Right lung (tissue), 5 donors: Measurements from ENCODE around the gene AFAP1. TPM values are rescaled to one million over a fixed set of nuclear protein-coding genes. Genes with fewer than 3 reads are reported as not detected.
A peak's percentile ranks its signal among the peaks of the same experiment; 100 is the strongest.

Source experiments
- DNase-seq, 2 donors: peaks; one replicate each; pipeline ENCODE4 v3.0.0-alpha.2; 2013
- polyA plus RNA-seq, 5 donors: library from polyadenylated mRNA; unstranded; fragments of 120-200 nt; gene quantifications; one replicate each; pipeline versions ENCODE4 v1.2.1 to v1.2.3, GENCODE V29; 2013; ENCODE audit warnings: inconsistent platforms in 1 of 5, low replicate concordance in 1 of 5; ENCODE audit not compliant: insufficient read length in 5 of 5, insufficient read depth in 1 of 5

Gene AFAP1
- polyA plus RNA-seq, 5 donors: 20.4 to 28.0 (median 24.3) TPM

DNA sequence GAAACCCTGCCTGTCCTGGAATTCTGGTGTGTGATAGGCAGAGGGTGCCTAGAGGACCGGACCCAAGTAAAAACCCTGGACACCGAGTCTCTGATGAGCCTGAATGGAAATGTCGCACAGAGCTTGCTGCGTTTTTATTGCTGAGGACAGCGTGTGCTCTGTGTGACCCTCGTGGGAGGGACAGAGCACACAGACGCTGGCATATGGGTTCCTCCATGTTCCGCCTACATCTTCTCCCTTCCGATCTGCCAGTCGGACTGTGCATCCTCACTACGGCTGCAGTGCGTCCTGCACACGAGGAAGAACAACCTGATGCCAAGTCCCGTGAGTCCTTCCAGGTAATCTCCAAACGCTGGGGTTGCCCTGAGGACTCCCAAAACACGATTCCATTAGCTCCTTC is 68.3 kb downstream of the AFAP1 start:
- no peak for DNase-seq

DNA sequence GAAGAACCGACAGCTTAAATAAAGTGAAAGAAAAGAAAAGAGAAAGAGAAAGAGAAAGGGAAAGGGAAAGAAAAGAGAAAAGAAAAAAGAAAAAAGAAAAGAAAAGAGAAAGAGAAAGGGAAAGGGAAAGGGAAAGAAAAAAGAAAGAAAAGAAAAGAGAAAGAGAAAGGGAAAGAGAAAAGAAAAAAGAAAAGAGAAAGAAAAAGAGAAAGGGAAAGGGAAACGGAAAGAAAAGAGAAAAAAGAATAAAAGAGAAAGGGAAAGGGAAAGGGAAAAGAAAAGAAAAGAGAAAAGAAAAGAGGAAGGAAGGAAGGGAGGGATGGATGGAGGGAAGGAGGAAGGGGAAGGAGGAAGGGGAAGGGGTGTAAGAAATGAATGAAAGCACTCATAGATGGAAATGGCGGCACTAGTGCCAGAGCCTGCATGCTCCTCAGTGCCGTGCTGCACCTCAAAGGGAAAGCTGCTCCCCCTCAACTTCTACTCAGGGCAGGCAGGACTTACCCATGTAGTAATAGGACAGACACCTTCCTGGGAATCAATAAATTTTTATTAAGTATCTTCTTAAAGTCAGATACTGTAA is 70.7 kb downstream of the AFAP1 start:
- no peak for DNase-seq

DNA sequence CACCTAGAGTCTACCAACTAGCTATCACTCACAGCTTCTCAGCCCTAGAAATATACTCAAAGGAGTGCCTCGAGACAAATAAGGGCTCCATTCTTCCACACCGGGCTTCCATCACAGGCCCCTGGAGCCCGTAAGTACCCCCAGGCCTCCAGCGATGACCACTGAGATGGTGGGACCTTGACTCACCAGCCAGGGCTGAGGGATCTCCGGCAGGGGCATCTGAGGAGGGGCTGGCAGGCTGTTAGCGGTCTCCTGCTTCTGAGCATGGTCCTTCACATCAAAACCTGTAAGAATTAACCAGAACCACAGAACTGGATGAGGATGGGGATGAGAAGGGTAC is 71.3 kb downstream of the AFAP1 start:
- DNase-seq: no peak

DNA sequence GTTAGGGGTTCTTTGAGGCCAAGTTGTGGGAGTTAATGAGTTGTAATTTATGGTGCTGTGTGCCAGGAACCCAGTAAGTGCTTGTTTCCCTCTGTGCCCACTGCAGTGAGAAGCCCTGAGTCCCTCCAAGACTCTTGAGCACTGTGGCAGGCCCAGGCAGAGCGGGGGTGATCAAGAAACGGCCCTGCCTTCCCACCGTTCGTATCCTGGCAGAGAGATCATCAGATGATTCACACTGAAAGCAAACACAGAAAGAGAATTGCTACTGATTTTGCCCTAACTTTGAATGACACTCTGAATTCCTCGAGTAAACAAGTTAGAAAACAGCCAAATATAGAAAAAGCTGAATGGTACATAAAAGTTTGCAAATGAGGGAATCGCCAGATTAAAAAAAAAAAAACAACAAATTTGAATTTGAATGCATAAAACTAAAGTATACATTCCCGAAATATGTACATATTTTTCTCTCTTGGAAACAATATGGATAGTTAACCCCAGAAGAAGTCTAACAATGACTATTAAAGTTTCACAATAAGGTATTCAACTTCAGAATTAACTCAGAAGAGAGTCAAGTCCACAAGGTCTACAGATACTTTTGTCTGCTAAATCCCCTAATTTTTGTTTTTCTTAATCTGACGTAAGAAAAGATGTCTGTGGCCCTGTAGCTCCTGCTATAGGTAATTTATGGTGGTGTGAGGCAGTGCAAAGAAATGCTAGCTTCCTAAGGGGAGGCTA is 71.8 kb downstream of the AFAP1 start:
- DNase-seq: no peak

DNA sequence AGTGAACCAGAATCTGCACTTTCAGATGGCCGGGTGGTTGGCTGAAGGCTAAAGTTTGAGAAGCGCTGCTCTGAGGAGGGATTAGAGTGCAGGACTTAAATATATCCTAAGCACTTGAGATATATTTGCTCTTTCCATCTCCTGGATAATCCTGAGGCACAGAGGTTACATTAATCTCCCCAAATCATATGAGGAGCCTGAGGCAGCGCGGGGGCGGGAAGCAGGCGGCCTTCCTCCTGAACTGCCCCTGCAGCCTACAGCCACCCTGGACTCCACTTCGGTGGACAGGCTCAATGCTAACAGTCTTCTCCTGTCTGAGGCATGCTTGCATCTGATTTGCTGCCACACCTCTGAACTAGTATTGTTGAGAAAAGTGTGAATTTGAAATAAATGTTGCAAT is 72.5 kb downstream of the AFAP1 start:
- no peak for DNase-seq

DNA sequence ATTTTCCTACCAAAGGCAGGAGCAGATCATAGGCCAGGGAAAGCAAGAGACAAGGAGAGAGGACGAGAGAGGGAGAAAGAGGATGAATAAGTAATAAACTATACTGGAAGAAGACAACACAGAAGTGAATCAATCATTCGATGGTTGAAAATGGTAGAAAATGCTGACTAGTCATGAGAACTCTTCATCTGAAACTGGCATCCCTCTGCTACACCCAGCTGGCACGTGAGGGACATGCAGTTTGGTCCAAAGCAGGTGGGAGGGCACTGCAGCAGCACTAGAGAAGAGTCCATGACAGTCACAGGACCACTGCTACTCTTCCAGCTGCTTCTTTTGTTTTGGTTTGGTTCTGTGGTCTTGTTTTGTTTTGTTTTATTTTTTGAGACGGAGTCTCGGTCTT is 74.1 kb downstream of the AFAP1 start:
- no peak for DNase-seq

DNA sequence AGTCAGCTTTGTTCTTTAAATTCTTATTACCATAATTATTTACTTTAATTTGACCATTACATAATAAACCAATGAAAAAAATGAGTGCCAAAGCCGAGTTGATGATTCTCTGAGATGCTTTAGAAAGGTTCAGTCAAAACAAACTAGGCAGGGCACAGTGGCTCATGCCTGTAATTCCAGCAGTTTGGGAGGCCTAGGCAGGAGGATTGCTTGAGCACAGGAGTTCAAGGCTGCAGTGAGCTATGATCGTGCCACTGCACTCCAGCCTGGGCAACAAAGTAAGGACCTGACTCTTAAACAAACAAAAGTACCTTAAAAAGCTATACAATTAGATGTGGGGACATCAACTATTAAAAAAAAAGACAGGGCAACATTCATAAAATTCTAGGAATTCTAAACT is 75.0 kb downstream of the AFAP1 start:
- DNase-seq: no peak

DNA sequence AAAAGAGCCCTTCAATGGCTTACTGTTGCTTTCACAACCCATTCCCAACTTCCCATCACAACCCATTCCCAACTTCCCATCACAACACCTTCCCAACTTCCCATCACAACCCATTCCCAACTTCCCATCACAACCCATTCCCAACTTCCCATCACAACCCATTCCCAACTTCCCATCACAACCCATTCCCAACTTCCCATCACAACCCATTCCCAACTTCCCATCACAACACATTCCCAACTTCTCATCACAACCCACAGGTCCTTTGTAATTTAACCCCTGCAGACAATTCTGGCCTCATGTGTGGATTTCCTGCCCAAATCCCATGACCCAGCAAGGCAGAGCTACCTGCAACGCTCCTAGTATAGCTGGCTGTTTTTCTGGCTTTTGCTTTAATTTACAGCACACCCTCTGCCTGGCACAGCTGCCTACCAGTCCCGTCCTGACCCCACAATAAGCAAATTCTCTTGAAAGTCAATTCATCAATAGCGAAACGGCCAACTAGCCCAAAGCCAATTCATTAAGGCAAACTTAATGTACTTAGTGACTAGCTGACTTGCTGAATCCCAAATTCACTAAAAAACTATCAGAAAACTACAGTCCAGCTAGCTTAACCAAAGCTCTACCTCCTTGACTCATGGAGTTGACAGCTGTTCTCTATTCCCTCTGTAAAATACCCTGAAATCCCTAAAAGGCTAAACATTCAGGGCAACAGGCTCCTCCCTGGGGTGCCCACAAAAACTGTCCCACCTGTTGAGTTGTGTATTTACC is 75.6 kb downstream of the AFAP1 start:
- DNase-seq: no peak

DNA sequence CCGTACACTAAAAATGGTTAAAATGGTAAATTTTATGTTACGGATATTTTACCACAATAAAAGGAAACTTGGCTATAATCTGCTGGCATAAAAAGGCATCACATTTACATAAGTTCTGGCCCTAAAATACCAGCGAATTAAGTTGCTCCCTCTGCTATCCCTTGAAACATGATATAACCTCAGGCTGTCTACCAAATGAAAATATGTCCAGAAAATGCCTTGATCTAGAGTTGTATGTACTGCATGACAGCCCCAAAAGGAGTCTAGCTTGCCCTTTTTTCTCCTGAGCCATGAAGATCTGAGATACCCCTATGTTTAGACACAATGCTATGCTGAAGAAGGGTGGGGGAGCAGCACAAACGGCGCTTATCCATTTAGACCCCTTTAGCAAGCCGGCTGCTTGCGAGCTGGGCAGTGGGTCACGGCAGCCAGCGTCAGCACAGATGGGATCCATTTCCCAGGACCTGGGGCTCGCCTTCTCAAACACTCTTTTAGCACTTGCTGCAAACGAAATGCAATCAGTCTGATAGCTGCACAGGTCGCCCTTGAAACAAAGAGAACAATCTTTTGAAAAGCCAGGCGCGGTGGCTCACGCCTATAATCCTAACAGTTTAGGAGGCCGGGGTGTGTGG is 77.0 kb downstream of the AFAP1 start:
- no peak for DNase-seq

DNA sequence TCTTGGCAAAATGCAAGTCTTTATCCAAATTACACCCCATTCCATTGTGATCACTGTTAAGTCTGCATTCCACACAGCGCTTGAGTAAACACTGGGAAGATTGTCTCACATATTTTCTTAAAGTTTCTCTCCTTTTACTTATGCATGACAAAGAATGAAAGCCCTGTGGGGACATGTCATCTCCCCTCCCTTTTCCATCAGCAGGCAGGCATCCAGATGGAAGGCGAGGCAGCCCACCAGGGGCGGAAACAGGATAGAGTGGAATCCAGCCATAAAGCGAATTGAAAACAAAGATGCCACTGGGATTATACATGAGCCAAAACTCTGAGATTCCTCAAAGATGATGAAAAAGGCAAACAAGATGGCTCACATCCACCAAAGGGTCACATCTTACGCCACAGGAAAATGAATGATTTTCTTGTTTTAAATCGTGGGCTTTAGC is 78.2 kb downstream of the AFAP1 start:
- DNase-seq: peak in 1 of 2 donors; percentile 42

DNA sequence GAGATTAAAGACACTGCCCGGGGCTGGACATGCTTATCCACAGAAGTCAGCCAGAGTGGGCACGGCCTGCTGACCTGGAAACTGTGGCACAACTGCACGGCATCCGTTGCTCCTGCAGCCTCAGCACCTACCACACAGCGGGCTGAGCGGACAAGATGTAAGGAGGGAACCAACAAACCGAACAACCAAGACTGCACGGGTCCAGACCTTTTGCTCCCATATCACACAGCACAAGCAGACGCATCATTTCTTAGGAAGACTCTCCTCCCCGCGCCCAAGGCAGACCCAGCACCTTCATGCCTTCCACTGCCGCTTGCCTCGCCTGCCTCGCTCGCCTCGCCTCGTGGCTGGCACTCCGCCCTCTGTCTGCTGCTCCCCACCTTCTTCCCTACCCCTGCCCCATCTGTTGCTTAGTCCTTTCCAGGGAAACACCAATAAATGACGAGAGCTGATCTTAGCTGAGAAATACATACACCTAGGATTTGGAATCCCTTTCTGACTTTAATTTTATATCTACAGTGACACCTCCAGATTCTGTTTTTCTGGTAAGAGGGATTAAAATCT is 79.0 kb downstream of the AFAP1 start:
- DNase-seq: no peak

DNA sequence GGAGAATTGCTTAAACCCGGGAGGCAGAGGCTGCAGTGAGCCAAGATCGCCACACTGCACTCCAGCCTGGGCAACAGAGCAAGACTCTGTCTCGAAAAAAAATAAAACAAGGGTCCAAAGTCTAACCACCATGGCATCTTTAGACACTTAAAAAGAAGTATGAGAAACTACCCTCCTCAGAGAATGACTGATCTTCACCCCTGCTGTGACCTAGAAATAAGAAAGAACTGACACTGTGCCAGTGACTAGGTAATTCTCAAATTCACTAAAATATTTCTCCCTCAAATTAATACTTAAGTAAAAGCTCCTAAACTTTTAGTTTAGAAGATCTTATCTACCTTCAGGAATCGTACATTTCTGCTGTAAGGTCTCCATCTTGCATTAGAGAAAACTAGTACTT is 80.3 kb downstream of the AFAP1 start:
- no peak for DNase-seq

DNA sequence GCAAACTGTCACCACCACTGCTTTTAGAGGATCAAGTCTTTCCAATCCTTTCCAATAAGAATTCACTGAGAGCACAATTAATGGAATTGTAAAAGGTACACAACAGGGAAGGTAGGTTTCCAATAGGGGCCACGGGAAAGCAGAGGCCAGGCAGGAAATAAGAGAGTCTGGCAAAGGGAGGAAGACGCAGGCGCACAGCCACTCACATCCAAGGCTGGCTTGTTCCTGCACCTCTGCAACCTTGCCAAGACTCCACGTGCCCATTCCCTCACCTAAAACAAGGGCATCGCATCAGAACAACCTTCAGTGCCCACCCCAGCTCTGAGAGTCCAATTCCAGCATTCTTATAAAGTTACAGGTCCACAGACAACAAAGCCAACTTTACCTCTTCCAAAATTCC is 81.2 kb downstream of the AFAP1 start:
- no peak for DNase-seq

DNA sequence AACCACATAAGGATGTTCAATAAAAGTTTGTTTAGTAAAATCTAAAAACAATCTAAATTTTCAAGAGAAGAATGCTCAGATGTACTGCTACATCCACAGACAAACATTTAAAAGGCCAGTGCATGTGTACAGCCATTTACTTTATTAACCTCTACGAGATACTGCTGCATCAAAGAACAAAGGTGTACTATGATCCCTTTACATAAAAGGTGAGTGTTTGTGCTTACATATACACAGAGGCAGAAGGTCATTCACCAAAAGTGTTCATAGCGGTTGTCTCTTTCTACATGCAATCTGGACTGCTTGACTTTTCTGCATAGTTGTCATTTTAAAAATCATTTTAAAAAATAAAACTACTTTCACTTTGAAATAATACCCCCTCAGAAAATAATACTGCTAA is 81.7 kb downstream of the AFAP1 start:
- DNase-seq: no peak

DNA sequence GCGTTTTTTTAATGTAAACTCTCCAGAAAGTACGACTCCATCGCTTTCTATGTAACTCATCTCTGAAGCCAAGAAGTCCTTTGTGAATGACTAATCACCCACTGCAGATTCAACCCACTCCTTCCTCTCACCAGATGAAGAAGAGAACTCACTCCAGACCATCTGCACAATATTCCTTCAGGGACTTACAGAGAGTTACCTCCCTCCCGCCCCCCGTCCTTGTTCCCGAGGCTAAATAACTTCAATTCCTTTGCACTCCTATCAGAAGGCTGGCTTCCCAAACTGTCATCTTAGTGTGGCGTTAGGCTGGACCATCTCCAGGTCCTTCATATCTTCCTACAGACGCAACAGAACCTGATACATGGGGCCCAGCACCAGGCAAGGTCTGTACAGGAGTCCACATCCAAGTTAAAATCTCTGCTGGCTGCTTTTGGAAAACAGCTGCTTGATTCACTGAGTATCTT is 82.4 kb downstream of the AFAP1 start:
- no peak for DNase-seq

DNA sequence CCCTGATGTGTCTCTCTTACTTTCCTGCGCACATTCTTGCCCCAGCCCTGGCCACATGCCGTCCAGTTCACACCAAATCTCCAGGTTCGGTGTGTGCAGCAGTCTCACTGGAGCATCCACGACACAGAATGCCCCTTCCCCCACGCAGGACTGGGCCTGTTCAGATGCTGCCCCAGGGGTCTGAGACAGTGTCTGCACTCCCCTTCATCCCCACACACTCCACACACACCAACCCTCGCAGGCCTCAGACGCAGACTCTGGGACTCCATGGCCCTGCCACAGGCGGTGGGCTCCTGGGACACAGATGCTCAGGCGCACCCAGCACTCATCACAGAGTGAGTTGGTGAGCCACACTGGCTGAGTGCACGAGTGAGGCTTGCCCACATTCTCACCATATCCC is 83.9 kb downstream of the AFAP1 start:
- DNase-seq: no peak

DNA sequence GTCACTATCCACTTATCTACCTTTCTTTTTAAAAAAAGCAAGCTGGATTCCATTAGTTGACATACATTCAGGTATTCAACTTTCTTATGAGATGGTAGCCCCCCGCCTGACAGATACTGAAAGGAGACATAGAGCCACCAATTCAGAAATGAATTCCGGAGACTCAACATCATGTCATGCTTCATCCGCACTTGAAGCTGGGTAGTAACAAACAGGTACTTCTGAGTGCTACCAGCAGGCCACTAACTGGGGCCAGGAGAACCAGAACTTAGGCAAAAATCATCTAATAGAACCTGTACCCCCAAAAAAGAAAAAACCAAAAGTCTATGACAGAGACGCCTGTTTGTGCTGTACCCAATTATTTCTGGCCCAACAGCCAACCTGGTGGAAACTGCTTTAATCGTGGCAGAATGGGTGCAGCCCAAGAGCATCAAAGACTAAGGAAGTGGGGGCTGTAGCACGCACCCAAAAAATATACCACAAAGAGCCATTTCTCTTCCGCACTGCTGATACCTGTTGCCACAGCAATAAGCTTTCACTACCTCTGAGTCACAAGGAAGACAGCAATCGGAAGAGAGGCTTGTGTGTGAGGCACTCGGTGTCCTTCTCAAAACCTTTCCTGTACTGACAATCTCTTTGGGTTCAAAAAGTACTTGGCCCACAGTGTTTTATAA is 84.8 kb downstream of the AFAP1 start:
- no peak for DNase-seq

DNA sequence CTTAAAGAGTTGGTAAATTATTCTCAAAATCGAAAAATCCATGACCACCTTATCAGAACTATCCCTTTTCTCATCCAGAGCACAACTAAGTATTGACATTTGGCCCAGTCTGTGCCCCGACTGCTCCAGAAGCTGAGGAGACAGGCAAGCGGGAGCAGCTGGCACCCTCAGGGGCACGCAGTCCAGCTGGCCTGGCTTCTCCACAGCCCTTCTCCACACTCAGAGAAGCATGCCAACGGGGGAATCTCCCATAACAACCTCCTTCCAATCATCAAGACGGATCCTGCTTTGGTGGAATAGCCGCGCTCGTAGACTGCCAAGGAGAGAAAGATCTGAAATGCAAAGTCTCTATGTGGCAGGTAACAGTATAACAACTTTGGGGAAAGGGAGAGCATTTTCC is 85.4 kb downstream of the AFAP1 start:
- DNase-seq: no peak

DNA sequence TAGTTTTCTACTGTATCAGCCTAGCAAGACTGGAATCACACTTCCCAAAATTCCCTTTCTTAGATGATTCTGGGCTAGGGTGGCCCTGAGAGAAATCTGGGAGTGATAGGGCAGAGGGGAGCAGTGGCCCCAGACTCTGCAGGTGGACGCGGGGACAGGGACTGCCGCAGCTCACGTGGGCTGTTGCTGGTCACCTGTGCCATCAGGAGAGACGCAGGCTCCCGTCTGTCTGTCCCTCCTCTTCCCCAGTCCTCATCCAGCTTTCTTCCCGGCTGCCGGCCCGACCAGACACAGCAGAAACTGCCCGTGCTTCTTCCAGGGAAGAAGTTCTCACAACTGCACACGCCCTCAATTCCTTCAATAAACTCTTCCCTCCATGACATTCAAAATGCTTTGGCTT is 86.4 kb downstream of the AFAP1 start:
- no peak for DNase-seq

DNA sequence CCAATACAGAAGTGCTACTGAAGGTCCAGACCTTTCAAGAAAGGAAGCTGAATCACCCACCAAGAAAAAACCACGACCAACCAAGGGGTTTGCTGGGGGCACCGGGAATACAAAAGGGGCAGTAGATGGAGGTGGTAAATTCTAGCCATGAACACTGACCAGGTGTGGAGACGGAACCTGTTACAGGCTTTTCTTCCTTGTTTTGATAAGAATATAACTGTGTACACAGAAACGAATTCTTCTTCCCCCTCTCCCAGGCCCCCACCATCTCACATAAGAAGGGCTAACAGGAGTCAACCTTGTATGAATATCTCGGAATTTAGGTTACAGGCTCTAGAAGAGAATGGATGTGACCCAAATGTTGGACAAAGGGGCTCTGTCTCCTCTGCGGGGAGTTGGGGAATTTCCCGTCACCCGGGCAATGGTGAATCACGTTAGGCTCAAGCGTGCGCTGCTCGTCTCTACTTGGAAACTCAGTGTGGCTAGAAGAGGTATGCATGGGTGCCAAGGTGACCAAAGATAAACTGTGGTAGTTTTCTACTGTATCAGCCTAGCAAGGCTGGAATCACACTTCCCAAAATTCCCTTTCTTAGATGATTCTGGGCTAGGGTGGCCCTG is 87.0 kb downstream of the AFAP1 start:
- no peak for DNase-seq

DNA sequence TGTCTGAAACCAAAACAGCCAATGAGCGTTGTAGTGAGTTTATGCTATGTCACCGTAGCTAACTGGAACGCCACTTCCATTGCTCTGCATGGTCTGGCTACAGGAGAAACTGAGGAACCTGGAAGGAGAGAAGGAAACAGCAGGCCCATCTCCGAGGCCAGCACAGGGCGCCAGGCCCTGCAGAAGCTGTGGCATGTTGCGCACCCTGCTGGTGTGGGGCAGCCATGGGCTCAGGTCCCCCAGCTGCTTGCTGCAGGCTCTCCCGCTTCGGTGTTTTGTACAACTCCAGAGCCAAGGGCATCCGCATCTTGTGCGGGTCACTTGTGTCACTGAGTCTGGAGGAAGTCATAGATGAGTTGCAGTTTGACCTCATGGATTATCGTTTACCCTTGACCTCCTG is 89.2 kb downstream of the AFAP1 start:
- no peak for DNase-seq
